HS-5 (cell line): ENCODE data around the gene FOLR1.
"Not testable (repeated sequence)": the region's sequence is repeated elsewhere in the genome, so short reads cannot be mapped to it uniquely, and the experiment has no call there.

Source experiments
- DNase-seq: peaks from one replicate; pipeline ENCODE4 v3.0.0-alpha.2; 2012; ENCODE audit warnings: low read depth

The FOLR1 gene

DNA sequence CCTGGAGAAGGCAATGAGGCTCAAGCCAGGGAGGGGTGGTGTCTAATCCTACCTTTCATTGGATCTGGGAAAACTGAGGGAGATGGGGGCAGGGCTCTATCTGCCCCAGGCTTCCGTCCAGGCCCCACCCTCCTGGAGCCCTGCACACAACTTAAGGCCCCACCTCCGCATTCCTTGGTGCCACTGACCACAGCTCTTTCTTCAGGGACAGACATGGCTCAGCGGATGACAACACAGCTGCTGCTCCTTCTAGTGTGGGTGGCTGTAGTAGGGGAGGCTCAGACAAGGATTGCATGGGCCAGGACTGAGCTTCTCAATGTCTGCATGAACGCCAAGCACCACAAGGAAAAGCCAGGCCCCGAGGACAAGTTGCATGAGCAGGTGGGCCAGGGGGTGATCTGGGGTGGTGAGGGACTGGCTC lies at the start of gene FOLR1:
Gene FOLR1 (plus strand): TSS at position 180 of the 421 bp plus-strand sequence. CDS start 34 bp downstream, at position 214.
- no peak for DNase-seq

GRCh38 chr11:72142543-72142942 lies 49.4 kb upstream of the FOLR1 start:
- DNase-seq = not testable (repeated sequence)

DNA sequence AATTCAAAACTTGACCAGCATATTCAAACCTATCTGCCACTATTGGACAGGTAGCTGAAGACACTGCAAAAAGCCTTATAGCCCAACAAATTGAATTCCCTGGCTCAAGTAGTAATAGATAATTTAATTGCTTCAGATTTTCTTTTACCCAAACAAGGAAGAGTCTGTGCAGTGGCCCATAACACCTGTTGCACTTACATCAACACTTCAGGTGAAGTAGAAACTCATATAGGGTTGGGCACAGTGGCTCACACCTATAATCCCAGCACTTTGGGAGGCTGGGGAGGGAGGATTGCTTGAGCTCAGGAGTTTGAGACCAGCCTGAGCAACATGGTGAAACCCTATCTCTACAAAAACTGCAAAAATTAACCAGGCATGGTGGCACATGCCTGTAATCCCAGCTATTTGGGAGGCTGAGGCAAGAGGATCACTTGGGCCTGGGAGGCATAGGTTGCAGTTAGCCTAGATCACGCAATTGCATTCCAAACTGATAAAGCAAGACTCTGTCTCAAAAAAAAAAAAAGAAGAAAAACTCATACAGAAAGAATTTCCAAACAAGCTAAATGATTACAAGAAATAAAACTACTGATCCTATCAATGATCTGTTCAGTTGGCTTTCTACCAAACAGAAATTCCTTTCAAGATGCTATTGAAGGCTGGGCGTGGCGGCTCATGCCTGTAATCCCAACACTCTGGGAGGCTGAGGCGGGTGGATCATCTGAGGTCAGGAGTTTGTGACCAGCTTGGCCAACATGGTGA lies 47.0 kb upstream of the FOLR1 start:
- DNase-seq = peak; percentile 97

DNA sequence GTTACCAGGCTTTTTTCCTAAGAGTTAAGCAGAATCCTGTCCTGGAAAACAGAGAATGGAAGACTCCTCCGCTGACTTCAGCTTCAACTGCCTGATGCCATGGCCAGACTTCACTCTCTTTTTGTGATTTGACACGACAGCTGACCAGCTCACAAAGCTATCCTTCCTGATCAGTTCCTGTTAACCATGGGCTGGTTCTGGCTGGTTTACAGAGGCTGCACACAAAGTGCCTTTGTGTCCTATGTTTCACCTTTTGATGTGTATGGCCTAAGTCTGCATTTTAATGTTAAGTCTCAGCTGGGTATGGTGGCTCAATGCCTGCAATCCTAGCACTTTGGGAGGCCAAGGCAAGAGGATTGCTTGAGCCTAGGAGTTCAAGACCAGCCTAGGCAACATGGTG lies 45.3 kb upstream of the FOLR1 start:
- DNase-seq = no peak

- no peak for DNase-seq
These were observed 41.1 kb upstream of the FOLR1 start for GRCh38 chr11:72150882-72151281.

- not testable (repeated sequence) for DNase-seq
These were observed 38.1 kb upstream of the FOLR1 start for GRCh38 chr11:72153874-72154273.

- DNase-seq = no peak
These were observed 37.1 kb upstream of the FOLR1 start for GRCh38 chr11:72154816-72155215.

DNA sequence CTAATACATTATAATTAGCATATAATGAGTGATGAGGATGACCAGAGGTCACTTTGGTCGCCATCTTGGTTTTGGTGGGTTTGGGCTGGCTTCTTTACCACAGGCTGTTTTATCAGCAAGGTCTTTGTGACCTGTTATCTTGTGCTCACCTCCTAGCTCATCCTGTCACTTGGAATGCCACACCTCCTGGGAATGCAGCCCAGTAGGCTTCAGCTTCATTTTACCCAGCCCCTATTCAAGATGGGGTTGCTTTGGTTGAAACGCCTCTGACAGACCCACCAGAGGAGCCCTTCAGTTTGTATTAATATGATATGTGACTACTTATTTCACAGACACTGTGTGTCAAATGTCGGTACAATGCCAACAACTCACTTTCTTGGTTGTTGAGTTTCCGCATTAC lies 36.2 kb upstream of the FOLR1 start:
- DNase-seq = no peak

- DNase-seq = no peak
These were observed 34.8 kb upstream of the FOLR1 start for GRCh38 chr11:72157131-72157530.

- no peak for DNase-seq
These were observed 31.6 kb upstream of the FOLR1 start for GRCh38 chr11:72160319-72160718.

DNA sequence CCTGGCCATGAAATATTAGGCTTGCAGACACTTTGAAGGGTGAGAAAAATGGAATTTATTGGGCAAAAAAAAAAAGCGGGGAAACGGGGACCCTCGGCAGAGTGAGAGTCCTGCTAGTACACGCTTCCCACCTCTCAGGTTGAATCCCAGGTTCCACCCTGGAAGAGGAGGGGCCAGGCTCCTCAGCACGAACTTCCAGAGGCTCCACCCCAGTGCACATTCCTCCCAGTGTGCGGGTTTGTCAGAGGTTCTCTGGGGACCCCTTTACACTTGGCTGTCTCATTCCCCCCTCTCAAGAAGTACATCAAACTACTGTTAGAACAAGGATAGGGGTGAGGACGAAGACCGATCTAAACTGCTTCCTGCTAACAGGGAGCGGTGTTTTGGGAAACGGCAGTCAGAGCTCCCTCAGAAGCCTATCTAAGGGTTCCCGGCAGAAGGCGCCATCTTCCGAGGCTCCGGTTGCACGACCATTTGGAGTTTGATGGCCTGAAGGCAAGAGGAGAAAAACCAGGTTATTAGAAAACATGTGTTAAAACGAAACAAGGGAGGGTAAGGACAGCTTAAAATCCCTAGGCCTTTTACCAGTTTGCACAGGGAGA lies 28.9 kb upstream of the FOLR1 start:
- DNase-seq = no peak

DNA sequence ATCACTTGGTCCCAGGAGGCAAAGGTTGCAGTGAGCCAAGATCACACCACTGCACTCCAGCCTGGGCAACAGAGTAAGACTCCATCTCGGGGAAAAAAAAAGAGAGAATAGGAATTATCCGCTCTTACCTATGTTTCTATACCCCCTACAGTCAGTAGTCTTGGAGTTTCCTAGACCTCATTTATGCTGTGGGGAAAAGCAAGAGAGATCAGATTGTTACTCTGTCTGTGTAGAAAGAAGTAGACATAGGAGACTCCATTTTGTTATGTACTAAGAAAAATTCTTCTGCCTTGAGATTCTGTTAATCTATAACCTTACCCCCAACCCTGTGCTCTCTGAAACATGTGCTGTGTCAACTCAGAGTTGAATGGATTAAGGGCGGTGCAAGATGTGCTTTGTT lies 27.8 kb upstream of the FOLR1 start:
- DNase-seq = not testable (repeated sequence)

DNA sequence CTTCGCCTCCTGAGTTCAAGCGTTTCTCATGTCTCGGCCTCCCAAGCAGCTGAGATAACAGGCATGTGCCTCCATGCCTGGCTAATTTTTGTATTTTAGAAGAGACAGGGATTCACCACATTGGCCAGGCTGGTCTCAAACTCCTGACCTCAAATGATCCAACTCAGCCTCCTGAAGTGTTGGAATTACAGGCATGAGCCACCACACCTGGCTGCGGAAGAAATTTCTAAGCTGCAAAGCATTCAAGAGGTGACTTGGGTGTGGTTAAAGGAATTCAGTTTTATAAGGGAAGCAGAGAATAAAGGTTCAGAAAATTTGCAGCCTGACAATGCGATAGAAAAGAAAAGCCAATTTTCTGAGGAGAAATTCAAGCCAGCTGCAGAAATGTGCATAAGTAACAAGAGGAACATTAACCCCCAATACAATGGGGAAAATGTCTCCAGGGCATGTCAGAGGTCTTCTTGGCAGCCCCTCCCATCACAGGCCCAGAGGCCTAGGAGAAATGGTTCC lies 22.8 kb upstream of the FOLR1 start:
- DNase-seq = not testable (repeated sequence)

DNA sequence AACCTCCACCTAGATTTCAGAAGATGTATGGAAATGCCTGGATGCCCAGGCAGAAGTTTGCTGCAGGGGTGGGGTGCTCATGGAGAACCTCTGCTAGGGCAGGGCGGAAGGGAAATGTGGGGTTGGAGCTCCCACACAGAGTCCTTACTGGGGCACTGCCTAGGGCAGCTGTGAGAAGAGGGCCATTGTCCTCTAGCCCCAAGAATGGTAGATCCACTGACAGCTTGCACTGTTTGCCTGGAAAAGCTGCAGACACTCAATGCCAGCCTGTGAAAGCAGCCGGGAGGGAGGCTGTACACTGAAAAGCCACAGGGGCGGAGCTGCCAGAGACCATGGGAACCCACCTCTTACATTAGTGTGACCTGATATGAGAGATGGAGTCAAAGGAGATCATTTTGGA lies 22.2 kb upstream of the FOLR1 start:
- DNase-seq = not testable (repeated sequence)

DNA sequence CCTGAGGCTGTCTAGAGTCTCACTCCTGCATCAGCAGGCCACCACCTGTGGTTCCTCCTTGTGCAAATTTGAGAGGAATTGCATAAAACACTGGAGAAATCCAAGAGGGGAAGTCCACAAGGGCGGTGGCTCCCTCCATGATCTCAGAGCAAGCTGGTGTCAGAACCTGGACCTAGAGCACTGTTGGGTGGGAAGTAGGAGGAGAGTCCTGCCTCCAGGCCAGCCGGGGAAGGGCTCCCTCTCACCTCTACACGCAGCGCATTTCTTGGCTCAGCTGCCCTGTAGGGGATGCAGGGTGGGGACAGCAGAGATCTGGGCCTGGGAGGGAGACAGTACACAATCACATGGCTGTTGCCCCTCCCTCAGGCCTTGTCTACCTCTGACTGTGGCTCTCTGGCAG lies 19.9 kb upstream of the FOLR1 start:
- not testable (repeated sequence) for DNase-seq

GRCh38 chr11:72173291-72173690 lies 18.6 kb upstream of the FOLR1 start:
- DNase-seq = no peak

DNA sequence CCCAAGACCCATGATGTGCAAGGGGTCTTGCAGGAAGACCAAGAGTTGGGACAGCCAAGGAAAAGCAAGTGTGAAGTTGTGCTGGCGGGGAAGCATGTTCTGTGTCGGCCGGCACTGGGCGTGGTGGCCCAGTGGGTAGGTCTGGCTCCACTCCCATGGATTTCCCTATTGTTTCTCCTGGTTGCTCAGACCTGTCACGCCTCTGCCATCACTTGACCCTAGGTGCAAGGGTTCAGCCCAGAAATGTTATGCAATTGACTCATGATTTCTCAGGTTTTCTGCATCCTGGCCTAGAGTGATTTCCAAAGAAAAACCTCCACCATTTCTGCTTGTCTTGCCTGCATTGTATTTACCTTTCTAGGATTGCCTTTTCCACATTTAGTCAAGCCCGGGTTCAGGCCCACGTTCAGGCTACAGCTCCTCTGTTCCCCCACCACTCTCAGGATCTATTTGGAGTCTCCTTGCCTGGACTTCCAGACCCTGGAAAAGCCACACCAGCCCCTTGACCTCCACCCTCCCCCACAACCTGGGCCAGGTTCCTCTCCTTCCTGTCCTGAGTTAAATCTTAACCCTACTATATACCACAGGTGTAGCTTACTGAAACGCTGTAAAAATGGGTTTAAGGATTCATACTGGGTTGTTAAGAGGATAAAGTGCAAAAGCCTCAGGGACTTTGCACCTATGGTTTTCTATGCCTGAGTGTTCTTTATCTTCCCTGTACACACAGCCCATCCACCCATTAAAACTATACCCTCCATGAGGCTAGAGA lies 17.5 kb upstream of the FOLR1 start:
- DNase-seq = no peak

- DNase-seq = no peak
These were observed 14.3 kb upstream of the FOLR1 start for GRCh38 chr11:72177656-72178055.

DNA sequence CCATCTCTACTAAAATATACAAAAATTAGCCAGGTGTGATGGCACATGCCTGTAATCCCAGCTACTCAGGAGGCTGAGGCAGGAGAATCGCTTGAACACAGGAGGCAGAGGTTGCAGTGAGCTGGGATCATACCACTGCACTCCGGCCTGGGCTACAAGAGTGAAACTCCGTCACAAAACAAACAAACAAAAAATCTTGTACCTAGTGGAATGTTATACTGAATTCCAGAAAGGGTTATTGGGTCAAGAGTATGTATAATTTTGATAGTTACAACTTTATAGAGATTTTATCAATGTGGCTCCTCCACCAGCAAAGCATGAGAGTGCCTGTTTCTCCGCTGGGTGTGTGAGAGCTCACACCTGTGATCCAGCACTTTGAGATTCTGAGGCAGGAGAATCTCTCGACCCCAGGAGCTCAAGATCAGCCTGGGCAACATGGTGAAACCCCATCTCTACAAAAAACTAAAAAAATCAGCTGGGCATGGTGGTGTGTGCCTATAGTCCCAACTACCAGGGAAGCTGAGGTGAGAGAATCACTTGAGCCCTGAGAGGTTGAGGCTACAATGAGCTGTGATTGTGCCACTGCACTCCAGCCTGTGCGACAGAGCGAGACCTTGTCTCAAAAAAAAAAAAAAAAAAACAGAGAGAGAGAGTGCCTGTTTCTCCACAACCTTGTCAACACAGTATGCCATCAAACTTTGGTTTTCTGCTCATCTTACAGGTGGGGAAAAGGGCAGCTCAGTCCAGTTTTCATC lies 12.7 kb upstream of the FOLR1 start:
- no peak for DNase-seq

DNA sequence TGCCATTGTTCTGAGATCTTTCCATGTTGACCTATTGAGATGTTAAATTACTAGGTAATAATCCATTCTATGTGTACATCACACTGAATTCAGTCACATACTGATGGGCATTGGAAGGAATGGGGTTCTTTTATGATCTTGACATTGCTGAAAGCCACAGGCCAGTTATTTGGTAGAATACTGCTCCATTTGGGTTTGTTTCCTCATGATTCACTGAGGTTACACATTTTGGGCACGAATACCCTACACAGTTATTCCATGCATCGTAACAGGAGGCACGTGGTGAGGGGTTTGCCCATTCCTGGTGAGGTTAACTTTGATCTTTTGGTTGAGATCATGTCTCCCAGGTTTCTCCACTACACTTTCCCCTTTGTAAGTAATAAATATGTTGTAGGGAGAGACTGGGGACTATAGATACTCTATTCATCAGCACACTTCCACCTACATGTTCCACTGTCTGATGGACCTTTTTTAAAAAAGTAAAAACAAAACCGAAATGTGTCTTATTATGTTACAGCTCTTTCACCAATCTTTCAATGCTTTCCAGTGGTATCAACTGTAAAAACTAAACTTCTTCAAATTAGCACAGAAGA lies 12.0 kb upstream of the FOLR1 start:
- peak; percentile 24 for DNase-seq

DNA sequence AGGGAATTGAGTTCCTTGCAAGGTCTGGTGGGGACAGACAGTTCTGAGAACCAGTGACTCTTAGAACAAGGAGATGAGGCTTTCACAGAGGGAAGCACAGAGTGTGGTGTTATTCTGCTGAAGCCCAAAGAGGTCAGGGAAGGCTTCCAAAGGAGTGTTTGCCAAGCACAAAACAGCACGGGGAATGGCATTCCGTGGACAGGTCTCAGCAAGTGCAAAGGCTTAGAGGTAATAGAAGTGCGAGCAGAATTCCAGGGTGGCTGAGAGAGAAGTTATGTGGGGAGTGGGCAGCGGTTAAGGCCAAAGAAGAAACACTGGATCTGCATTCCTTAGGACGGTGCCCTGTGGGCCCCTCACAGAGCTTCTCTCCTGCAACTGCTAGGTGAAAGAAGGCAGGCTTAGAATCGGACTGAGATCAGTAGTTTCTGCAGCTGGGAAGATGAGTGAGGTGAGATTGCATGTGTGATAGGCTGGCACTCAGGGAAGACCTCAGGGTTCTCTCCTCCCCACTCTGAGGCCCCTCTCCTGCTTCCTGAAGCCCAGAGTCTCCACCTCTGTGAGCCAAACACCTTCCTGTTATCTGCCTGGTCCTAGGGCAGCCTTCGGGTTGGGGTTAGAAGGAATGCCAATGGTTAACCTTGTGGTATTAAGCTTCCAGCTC lies 10.9 kb upstream of the FOLR1 start:
- DNase-seq = not testable (repeated sequence)
